Hematopoietic multipotent progenitor cell treated with erythropoietin and hydrocortisone succinate and interleukin-3 and kit ligand, for 8 days (in vitro differentiated cells): ENCODE data around the gene FAM83F.

ENCODE experiments used
- DNase-seq: peaks from one replicate; pipeline ENCODE4 v3.0.0-alpha.2; 2015

FAM83F gene

DNA sequence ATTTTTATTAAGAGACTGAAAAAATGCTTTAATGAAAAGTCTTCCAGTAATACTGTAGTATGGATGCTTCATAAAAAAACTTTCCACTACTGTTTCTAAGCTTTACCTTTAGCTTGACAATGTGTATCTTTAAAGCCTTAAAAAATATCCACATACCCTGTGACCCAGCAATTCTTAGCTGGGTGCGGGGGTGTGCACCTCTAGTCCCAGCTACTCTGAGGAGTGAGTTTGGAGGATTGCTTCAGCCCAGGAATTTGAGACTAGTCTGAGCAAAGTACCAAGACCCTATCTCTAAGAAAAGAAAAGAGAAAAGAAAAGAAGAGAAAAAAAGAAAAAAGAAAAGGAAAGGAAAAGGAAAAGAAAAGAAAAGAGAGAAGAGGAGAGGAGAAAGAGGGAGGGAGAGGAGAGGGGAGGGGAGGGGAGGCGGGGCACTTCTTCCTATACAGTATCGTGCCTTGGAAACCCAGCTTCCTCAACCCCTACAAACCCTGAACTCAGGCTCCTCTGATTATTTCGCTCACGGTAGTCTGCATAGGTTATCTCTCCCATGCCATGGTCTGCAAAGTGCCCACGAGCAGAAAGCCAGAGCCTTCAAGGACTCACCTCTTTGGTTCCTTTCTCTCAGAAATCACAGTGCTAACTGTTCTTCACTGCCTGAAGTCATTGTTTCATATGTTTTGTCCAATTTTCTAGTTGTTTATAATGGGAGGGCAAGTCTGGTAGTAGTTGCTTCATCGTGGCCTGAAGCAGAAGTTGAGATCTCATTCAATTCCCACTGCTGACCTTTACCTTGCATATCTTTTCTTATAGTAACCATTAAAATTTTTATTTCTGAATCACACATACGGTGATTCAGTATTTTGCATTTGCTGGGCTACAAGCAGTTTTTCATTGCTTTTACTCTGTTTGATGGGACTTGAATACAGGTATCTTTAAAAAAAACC lies 82.2 kb downstream of the FAM83F start:
- DNase-seq, result peak; percentile 29

DNA sequence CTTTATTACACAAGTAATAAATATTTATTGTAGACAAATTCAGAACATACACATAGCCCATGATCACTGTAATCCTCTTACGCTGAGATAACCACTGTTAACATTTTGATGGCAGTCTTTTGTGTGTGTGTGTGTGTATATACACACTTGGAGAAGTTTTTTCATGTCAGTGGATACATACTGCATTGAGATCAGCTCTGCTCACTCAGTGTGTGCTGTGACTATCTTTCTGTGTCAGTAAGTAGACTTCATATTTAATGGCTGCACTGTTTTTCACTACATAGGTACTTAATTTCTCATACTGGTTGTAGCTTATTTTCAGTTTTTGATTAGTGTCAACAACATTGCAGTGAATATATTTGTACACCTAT lies 82.9 kb downstream of the FAM83F start:
- no peak for DNase-seq

DNA sequence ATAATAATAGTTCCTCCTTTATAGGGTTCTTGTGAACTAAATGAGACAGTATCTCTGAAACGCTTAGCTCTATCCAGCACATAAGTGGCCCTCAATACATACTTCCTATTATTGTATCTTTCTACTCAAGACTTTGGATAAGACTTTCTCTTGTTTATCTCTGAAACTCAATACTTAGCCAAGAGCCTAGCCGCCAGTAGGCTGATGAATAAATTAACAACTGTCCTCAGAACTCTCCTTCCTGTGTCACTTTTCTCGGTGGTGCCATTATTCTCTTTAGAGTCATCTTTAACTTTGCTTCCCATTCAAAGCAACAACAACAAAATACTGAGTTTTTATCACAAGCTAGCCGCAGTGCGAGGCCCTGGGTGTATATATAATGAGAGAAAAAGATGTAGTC lies 86.9 kb downstream of the FAM83F start:
- peak; percentile 33 for DNase-seq

DNA sequence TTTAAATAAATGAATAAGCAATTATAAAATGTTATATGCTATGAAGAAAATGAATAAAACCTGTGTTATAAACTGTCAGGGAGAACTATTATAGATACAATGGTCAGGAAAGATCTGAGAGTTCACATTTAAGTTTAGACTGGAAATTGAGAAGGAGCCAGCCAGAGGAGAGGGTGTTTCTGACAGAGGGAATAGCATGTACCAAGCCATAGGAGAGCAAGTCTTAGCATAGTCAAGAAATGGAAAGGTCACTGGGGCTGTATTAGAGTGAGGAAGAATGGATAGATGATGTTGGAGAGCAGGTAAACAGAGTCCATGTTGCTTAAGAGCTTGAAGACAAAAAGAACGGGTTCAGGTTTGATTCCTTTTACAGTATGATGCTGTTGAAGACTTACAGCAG lies 87.4 kb downstream of the FAM83F start:
- no peak for DNase-seq

DNA sequence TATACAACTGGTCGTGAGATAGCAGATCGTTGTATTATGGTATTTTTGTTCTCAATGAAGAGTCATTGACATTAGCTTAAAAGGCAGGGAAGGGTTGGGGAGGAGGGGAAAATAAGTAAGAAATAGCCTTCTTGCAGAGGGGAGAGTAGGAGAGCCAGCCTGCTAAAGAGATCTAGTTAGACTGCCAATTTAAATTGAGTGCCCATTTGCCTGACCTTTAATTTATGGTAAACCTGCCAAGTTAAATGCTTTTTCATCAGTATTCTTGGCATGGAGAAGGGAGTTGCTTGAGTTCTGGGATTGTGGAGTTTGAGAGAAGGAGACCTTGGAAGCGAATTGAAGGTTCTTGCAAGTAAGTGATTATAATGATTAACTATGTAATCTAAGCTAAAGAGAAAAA lies 89.0 kb downstream of the FAM83F start:
- DNase-seq, result no peak

DNA sequence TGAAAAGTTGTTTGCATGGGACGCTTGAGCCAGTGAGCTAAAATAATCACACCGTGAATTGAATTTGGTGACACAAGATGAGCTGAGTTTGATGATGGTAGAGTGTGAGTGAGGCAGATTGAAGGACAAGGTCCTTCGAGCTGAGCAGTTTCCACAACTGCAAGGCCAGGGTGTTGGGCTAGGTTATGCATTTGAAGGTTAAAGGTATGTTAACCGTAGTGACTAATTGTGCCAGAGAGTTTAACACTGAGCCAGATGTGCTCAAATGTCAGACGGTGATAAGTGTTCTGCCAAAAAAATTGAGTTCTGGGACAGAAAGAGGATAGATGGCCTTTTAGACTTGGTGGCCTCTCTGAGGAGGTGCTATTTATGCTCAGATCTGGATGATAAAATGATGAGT lies 89.5 kb downstream of the FAM83F start:
- no peak for DNase-seq

DNA sequence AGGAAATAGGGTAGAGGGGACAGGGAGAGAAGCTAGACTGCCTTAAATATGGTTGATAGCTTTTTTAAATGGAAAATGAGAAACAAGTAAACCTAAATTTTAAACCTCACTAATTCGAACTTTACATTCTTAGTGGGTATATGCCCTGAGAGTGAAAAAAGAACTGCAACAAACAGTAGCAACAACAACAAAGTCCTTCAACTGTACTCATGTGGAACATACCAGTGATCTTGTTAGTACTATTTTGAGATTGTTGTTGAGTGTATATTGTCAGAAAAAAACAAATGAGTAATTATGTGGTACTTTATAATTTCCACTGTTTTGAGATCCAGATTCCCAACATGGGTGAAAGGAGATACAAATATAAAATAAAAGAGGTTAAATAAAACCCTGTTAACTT lies 94.1 kb downstream of the FAM83F start:
- no peak for DNase-seq
